ENCODE measurements around the gene ROCK2.
"Not testable (repeated sequence)": the region's sequence is repeated elsewhere in the genome, so short reads cannot be mapped to it uniquely, and the experiment has no call there.

Gene ROCK2

GRCh38 chr2:11168488-11168887 is 175.9 kb downstream of the ROCK2 start:
- DNase-seq: no peak

- DNase-seq: no peak
Measured at GRCh38 chr2:11166476-11166875, 178.0 kb downstream of the ROCK2 start.

- not testable (repeated sequence) for DNase-seq
Measured at GRCh38 chr2:11165046-11165445, 179.4 kb downstream of the ROCK2 start.

- DNase-seq: no peak
Measured at GRCh38 chr2:11163439-11164317, 180.8 kb downstream of the ROCK2 start.

- DNase-seq: no peak
Measured at GRCh38 chr2:11161747-11162146, 182.7 kb downstream of the ROCK2 start.

GRCh38 chr2:11160731-11161455 is 183.5 kb downstream of the ROCK2 start:
- DNase-seq: no peak

- no peak for DNase-seq
Measured at GRCh38 chr2:11160256-11160655, 184.2 kb downstream of the ROCK2 start.

GRCh38 chr2:11159574-11160170 is 184.8 kb downstream of the ROCK2 start:
- DNase-seq: no peak

GRCh38 chr2:11158916-11159573 is 185.4 kb downstream of the ROCK2 start:
- no peak for DNase-seq

- no peak for DNase-seq
Measured at GRCh38 chr2:11157731-11158130, 186.7 kb downstream of the ROCK2 start.

- DNase-seq: no peak
Measured at GRCh38 chr2:11157296-11157695, 187.1 kb downstream of the ROCK2 start.

- no peak for DNase-seq
Measured at GRCh38 chr2:11156396-11157075, 187.9 kb downstream of the ROCK2 start.

- DNase-seq: peak; percentile 92 to 97
Measured at GRCh38 chr2:11155381-11156035, 188.9 kb downstream of the ROCK2 start, which contains the start of gene SLC66A3. Gene SLC66A3 (plus strand): TSS chr2:11155467. CDS start chr2:11155547, 80 bp downstream.

GRCh38 chr2:11154923-11155380 is 189.5 kb downstream of the ROCK2 start:
- DNase-seq: peak; percentile 95 to 98

GRCh38 chr2:11154016-11154922 is 190.2 kb downstream of the ROCK2 start:
- no peak for DNase-seq

- no peak for DNase-seq
Measured at GRCh38 chr2:11152591-11152990, 191.8 kb downstream of the ROCK2 start.

- no peak for DNase-seq
Measured at GRCh38 chr2:11147263-11147662, 197.2 kb downstream of the ROCK2 start.

GRCh38 chr2:11146076-11146475 is 198.4 kb downstream of the ROCK2 start:
- DNase-seq: no peak

GRCh38 chr2:11145350-11145749 is 199.1 kb downstream of the ROCK2 start:
- no peak for DNase-seq

GRCh38 chr2:11144738-11145079 is 199.7 kb downstream of the ROCK2 start:
- DNase-seq: no peak

Measured in NCI-H187 (cell line).